Left colon (tissue), 2 donors: ENCODE results near the gene KDM4B. TPM values are rescaled to one million over a fixed set of nuclear protein-coding genes. Genes with fewer than 3 reads are reported as not detected.

Experiments used
- ATAC-seq: fragments of 200-7000 bp; cut with Tn5 transposase; one replicate; pipeline ENCODE4 v1.9.1; 2020; ENCODE audit warnings: mild to moderate bottlenecking, moderate library complexity
- DNase-seq, 2 donors: peaks; one replicate each; pipeline ENCODE4 v3.0.0-alpha.2; 2020
- intact Hi-C, 2 donors: fragments of 100-400 bp; cut with DNase I in 1 of 2; cut with micrococcal nuclease in 1 of 2; formaldehyde crosslinking; loops; one replicate each; pipeline versions ENCODE4 v1.11.2 to v1.14.0; 2022; cut with DNase I, micrococcal nuclease
- total RNA-seq, 2 donors: library from RNA; stranded (reverse); fragmentation: NEBNext Ultra II Directional; extraction: Animal tissue kit (Norgen Biotek cat#: 25700); gene quantifications; one replicate each; pipeline ENCODE4 v1.2.1, GENCODE V29; 2021
- donor health status: DM: no; HTN: no; CAD: no.
- donor health status: DM: yes; HTN: yes; CAD: no.

The KDM4B gene
- total RNA-seq, 2 donors from 2014 or later, result 43.9 to 46.2 TPM

DNA sequence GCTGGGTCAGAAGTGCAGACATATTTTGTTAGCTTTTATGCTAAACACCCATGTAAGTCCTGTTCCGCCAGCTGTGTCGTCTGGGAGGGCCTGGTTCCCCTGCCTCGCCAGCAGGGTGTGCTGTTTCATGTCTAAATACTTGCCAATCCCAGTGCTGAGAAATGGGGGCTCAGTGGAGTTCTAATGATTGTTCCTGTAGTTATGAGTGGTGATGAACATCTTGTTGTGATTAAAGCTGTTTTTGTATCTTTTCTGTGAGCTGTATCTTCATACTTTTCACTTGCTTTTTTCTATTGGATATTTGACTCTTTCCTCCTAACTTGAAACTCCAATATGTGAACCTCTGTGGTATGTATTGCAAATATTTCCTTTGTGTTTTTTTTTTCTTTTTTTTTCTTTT lies 32.7 kb downstream of the KDM4B start:
- intact Hi-C loops, result no loop called here
- DNase-seq, result no peak
- peak; percentile 66 for ATAC-seq

DNA sequence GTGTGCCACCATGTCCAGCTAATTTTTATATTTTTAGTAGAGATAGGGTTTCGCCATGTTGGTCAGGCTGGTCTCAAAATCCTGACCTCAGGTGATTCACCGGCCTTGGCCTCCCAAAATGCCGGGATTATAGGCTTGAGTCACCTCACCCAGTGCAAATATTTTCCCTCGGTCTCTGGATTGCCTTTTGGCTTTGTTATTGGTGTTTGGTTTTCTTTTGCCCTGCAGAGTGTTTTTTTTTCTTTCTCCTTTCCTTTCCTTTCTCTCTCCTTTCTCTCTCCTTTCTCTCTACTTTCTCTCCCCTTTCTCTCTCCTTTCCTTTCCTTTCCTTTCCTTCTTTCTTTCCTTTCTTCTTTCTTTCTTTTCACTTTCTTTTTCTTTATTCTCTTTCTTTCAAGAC lies 33.2 kb downstream of the KDM4B start:
- no peak for DNase-seq
- intact Hi-C loops, result no loop called here
- ATAC-seq, result peak; percentile 54

DNA sequence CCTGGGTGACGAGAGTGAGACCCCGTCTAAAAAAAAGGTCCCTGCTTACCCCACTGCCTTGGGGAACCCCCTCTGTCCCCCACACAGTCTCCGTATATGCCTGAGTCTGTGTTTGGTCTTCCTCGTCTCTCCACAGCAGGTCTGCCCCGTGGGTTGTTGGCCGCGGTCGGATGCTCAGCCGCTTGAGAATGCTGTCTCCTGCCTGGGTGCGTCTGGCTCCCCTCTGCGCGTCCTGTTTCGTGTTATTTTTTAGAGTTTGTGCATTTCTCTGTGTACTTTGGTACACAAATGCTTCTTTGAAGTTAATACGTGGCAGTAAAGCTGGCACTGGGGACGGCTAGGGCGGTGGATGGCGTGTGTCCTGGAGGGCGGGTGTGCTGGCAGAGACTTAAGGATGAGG lies 34.9 kb downstream of the KDM4B start:
- no peak for ATAC-seq
- intact Hi-C loops, result no loop called here

DNA sequence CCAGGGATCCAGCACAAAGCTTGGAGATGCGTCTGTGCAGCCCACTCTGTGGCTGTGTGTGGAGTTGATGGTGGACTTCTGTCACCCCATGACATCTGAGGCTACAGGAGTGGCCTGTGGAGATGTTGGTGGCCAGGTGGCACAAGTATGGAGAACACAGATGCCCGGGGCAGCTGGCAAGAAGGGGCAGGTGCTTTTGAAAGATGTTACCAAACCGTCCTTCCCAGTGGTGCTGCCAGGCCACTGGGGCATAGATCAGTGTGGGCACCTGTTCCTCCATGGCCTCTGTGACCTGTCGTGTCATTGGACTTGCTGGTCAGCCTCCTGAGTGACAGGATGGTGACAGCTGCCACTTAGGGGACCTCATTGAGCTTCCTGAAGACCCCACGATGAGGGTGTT lies 36.2 kb downstream of the KDM4B start:
- no peak for ATAC-seq
- intact Hi-C loops, result no loop called here
- no peak for DNase-seq

More for the DNA sequence above, 34.9 kb downstream of the KDM4B start:
- DNase-seq, result no peak

DNA sequence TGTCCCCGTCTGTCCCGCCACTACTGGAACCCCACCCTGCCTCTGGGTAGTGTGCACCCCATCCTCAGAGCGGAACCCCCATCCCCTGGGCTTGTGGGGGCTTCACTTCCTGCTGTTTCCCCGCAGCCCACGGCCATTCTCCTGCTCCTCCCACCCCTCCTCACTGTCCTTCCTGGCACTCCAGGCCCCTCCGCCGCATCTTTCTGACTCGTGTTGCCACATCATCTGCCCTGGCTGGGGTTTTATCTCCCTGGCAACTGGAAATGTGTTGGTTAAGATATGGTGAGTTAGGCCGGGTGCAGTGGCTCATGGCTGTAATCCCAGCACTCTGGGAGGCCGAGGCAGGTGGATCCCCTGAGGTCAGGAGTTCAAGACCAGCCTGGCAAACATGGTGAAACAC lies 37.3 kb downstream of the KDM4B start:
- DNase-seq, result no peak
- intact Hi-C loops, result no loop called here
- ATAC-seq, result no peak

DNA sequence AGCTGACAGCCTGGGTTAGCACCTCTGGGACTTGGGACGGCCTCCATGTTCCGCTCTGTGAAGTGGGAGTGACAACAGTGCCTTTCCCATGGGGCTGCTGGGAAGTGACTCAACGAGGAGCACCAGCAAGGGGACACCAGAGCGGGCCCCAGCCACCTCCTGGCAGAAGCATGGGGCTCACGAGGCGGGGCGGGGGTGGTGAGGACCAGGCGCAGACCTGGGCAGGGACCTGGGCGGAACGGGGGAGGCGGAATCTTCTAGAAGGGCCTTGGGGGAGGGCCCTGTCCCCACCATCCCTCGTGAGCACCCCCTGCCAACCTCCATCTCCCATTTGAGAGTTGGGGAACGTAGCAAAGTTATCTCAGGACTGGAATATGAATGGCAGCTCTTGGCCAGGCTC lies 37.9 kb downstream of the KDM4B start:
- intact Hi-C loops, result no loop called here
- ATAC-seq (no peak), DNase-seq (no peak)

DNA sequence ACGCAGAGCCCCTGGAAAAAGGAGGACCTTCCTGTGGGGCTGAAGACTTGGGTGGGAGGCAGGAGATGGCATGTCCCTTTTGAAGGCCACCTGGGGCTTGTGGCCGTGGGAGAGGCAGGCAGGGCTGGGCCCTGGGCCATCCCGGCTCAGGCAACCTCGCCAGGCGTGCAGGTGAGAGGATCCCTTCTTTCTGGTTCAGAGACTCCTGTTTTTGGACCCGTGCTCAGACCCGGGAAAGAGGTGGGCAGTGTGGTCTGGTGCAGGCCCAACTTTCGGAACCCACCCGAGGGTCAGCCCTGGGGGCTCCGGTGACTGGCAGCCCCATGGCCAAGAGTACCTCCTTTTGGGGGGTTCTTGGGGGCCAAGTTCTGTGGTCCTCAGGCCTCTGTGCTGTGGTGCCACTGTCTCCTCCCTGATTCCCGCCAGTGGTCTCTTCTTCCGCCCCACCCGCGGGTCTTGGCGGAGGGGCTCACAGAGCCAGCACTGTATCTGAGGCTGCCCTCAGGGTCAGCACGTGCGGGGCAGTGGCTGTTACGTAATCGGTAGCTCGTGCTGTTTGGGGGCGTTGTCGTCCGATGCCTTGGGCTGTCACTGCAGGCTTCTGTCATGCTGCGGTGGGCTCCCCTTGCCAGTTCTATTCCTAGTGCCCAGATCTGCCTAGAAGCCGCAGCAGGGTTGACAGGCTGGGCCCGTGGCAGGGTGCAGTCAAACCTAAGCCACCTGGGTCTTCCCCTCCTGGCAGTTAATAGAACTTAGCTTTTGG lies 42.7 kb downstream of the KDM4B start:
- intact Hi-C loops, result no loop called here
- ATAC-seq (no peak), DNase-seq (no peak)

DNA sequence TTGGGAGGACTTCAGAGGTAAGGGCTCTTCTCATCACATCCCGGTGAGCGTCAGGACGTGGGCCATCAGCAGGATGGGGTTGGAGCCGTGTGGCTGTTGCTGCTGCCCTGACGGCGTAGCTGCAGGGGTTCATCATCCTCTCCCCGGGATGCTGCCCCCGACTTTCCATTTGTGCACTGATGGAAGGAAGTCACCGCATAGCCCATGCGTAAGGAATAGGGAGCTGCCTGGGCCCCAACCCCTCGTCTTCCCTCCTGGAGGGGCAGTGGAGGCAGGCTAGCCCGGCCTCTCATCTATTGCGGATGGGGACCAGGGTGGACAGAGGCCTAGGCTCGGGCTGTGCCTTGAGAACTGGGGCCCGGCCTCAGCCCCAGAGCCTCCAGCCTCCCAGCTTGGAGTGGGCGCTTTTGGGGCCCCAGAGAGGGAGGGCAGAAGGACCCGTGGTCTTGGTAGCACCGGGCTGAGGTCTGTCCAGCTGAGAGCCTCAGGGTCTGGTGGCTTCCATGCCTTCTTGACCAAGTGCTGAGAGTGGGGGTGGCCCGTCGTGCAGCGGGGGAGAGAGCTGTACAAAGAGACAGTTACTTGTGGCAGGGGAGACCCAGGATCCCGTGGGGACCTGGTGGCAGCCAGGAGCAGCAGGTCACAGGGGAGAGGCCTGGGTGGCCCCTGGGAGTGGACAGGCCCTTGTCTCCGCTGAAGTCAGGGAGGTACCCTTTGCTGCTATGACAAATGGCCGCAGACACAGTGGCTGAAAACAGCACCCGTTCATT lies 44.0 kb downstream of the KDM4B start:
- intact Hi-C loops, result no loop called here
- ATAC-seq (no peak), DNase-seq (no peak)

DNA sequence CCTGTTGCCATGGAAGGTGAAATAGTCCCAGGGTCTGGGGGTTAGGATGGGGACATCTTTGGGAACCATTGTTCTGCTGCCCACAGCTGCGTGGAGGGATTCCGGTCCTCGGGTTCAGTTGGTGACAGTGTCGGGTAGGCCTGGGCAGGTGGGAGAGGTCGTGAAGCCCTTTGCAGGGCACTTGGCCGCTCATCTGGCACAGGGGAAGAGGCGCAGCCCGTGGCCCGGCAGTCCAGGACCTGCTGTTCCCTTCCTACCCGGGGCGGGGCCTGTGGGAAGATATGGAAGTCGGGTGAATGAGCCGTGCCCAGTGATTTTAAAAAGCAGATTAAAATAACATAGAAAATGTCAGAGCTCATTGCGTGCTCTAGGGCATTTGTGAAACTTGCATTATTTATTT lies 44.8 kb downstream of the KDM4B start:
- intact Hi-C loops, result no loop called here
- DNase-seq (no peak), ATAC-seq (no peak)

DNA sequence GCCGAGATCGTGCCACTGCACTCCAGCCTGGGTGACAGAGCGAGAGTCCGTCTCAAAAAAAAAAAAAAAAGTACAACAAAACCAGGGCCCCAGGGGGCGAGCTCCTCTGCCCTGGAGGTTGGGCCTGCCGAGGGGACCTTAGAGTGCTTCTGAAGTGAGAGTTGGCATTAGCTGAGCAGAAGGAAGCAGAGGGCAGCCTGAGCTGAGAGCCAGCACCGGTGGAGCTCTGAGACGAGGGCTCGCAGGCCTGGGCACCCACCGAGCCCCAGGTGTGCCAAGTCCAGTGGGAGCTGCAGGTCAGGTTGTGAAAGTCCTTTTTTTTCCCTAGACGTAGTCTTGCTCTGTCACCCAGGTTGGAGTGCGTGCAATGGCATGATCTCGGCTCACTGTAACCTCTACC lies 46.0 kb downstream of the KDM4B start:
- ATAC-seq (no peak), DNase-seq (no peak)
- intact Hi-C loops, result no loop called here

DNA sequence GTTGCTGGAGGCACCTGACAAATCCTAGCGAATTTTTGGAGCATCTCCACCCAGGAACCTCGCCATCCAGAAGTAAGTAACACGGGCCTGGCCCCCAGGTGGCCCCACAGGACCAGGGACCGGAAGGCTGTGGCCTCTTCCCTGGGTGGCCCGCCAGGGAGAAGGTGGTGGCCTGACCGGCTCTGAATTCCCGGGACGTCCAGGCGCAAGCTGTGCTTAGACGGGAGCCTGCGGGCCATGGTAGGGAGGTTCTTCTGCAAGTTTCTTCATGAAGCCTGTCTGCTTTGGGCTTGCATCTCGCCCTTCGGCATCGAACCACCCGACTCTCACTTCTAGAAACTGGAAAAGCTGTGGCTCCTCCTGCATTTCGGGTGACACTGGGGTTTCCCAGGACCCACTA lies 47.4 kb downstream of the KDM4B start:
- DNase-seq (no peak), ATAC-seq (no peak)
- intact Hi-C loops, result no loop called here

DNA sequence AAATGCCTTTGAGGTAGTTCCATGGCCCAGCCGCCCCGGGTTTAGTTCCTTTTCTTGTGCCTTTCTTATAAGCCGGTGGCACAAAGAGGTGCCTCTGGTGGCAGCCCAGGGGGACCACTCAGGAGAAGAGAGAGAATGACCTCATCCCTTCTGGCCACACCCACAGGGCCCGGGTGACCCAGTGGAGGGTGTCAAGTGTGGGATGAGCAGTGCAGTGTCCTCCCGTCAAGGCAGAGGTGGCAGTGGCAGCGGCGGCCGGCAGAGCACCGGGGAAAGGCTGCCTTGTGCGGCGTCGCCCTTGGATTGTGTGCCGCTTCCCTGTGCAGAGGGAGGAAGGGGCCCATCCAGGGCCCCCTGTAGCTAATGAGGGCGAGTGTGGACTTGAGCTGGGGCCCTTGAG lies 47.9 kb downstream of the KDM4B start:
- DNase-seq (no peak), ATAC-seq (no peak)
- intact Hi-C loops, result no loop called here

DNA sequence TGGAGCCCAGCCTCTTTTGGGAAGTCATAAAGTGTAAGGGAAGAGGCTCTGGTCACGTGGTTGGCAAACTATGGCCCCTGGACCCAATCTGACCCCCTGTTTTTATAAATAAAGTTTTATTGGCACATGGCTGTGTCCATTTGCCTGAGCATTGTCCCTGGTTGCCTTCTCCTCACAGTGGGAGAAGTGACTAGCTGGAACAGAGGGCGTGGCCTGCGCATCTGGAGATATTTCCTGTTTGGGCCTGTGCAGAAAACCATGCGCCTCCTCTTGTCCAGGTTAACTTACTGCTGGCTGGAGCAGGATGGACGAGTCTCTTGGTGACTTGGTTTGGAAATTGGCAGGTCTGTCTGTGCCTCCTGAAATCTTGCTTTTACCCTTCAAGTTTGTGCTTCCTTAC lies 48.3 kb downstream of the KDM4B start:
- ATAC-seq (peak; percentile 53), DNase-seq (no peak)
- intact Hi-C loops, result no loop called here

DNA sequence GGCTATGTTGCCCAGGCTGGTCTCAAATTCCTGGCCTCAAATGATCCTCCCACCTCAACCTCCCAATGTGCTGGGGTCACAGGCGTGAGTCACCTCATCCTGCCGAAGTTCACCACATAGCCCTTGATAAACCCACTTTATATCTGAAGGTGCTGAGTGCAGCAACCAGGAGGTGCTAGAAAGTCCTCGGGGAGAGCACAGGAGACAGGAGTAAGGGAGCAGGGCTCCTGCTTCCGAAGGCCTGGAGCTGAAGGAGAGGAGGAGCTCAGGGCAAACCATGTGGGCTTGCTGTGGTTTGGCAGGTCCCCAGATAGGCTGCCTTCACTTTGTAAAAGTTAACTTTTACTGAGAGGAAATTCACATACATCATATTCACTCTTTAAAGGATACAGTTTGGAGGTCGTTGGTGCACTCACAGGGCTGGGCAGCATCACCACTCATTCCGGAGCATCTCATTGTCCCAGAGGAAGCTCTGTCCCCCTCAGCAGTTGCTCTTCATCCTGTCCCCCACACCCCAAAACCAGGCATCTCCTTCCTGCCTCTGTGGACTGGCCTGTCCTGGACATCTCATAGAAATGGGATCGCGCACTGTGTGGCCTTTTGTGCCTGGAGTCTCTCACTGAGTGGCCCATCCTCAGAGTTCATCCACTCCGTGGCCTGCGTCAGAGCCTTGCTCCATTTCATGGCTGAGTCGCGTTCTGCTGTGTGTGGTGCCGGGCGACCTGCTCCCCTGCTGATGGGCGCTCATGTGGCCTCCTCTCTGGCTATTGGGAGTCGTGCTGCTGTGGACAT lies 49.5 kb downstream of the KDM4B start:
- intact Hi-C loops, result no loop called here
- DNase-seq (no peak), ATAC-seq (no peak)

DNA sequence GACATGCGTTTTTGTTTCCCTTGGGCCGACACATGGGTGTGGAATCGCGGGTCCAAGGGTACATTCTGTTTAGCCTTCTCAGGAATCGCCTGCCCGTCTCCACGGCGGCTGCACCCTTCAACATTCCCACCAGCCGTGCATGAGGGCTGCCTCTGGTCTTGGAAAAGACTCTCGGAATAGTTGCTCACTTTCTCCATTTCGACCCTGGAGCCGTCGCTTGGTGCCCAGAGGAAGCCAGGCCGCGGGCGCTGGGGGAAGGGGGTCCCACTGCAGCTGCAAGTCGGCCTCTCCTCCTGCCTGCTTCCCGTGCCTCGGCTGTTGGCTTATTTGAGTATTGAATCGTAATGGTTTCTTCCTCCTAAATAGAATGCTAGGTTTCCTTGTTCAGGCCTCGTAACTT lies 51.5 kb downstream of the KDM4B start:
- ATAC-seq (no peak), DNase-seq (no peak)
- intact Hi-C loops, result no loop called here

DNA sequence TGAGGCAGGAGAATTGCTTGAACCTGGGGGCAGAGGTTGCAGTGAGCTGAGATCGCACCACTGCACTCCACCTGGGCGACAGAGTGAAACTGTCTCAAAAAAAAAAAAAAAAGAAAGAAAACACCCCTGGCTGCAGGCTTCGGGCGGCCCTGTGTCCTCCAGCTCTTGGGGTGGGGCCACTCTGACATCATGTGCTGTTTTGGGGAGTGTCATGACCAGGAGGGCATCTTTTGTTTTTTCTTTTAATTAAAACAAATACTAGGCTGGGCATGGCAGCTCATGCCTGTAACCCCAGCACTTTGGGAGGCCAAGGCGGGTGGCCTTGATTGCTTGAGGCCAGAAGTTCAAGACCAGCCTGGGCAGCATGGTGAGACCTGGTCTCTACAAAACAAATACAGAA lies 52.1 kb downstream of the KDM4B start:
- intact Hi-C loops, result no loop called here
- no peak for DNase-seq
- peak; percentile 26 for ATAC-seq

DNA sequence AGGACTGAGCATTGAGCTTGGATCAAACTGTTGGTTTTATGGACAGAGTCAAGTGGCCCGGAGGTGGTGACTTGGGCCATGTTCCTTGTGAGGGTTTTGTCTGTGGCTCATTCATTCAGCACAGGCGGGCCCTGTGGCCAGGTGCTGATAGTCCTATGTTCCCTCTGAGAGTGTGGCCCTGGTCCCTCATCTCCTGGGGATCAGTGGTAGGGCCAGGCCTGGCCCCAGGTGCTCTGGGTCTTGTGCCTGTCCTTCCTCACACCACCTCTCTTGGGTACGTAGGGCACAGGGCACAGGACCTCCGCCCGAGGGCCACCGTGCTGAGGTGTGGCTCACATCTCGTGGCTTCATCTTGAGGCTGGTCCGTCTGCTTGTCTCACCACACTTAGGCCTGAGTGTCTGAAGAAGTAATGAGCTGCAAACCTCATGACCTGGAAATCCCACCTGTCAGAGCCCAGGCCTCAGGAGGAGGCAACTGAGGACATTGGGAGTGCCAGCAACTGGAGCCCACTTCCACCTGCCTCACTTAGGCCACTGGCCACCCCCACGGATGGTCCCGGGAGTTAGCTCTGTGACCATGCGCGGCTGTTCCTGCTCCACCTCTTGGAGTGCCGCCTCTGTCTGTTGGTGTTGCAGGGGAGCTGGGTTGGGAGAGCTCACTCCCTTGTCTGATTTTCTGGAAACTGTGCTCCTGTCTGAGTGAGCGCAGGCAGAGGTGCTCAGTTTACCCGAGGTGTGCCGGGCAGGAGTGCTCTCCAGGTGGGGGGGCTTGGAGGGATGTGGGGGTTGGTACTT lies 53.4 kb downstream of the KDM4B start:
- intact Hi-C loops, result no loop called here
- ATAC-seq (no peak), DNase-seq (no peak)

DNA sequence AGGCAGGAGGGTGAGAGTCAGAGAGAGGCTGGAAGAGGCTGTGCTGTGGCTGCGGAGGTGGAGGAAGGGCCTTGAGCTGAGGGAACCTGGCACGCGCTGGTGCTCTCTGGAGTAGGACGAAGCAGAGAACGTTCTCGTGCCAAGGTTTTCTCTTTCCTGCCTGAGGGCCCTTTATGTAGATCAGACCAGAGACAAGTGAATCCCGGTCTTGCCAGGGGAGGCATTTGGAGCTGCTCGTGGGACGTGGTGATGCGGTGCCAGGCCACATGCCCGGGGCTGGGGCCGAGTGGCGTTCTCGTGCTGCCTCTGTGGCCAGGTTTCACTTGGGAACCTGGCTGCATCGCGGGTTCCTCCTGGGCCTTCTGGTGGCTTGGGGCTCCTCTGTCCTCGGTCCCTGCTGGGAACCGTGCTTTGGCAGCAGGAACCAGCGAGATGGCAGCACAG lies 54.2 kb downstream of the KDM4B start:
- ATAC-seq, result peak; percentile 9
- intact Hi-C loops, result no loop called here
- DNase-seq, result peak in 1 of 2 donors; percentile 48

DNA sequence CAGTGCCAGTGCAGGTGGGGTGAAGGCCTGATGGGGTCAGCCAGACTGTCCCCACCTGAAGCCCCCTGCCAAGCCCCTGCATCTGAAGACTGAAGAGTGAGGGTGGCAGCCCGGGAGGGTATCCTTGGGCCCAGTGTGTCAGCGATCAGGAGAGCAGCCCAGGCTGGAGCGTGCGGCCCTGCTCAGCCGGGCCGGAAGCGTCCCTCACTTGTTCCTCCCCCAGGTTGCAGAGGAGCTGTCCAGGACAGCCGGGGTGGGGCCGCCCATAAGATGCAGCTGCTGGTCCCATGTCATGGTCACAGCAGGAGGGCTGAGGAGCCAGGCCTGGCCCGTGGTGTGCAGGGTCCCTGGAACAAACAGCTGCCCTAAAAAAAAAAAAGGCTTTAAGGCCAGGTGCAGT lies 55.4 kb downstream of the KDM4B start:
- intact Hi-C loops, result no loop called here
- ATAC-seq, result no peak
- DNase-seq, result no peak
